AG08395 (cell line): ENCODE measurements around the gene GFM2.
A peak's percentile ranks its signal among the peaks of the same experiment; 100 is the strongest.
"Not testable (repeated sequence)": the region's sequence is repeated elsewhere in the genome, so short reads cannot be mapped to it uniquely, and the experiment has no call there.

Experiments
- DNase-seq: peaks from one replicate; pipeline ENCODE4 v3.0.0; 2012; ENCODE audit warnings: mixed read lengths, low spot score

The GFM2 gene

DNA sequence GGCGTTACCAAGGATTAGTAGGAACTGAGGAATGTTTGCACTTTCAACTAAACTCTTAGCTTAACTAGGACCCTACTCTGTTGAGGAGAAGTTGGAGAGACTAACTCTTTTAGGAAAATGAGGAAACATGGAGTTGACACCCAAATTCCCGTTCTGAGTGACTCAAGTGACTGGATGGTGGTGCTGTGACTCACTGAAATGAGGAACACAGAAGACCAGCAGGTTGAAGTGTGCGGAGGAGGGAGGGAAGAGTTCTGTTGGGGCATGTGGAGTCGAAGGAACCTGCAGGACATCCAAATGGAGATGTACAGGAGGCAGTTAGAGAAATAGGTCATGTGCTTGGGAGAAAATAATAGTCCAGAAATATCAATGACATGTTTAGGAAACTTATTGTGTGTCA is 73.7 kb downstream of the GFM2 start:
- DNase-seq: no peak

GRCh38 chr5:74686962-74687751 is 79.8 kb downstream of the GFM2 start:
- DNase-seq: no peak

- no peak for DNase-seq
Measured at GRCh38 chr5:74685979-74686631, 80.8 kb downstream of the GFM2 start.

DNA sequence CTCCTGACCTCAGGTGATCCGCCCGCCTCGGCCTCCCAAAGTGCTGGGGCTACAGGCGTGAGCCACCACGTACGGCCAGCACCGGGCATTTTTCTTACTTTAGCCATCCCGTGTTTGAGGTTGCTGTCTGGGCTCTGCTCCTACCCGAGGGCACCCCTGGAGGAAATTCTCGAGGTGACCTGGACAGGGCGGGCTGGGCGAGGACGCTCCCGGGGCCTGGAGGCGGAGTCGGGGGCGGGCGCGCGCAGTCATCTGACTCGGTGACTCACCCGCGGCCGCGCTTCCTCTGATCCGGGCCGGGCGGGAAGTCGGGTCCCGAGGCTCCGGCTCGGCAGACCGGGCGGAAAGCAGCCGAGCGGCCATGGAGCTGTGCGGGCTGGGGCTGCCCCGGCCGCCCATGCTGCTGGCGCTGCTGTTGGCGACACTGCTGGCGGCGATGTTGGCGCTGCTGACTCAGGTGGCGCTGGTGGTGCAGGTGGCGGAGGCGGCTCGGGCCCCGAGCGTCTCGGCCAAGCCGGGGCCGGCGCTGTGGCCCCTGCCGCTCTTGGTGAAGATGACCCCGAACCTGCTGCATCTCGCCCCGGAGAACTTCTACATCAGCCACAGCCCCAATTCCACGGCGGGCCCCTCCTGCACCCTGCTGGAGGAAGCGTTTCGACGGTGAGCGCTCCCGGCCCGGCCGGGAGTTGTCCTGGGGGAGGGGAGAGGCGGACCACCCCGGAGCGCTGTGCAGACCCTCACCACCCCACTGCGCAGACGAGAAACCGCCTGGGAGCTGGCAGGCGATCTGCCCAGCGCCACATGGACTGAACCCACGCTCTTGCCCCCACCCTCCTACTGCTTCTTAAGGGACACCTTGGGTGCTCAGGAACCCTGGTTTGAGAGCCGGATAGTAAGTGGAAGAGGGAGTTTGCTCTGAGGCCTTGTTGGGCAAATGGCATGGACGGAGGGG is 81.7 kb downstream of the GFM2 start, which contains the start of gene HEXB:
TSS of gene HEXB (plus strand) at position 334 of the 952 bp plus-strand sequence. CDS start at position 362, 28 bp downstream.
- peak; percentile 94 for DNase-seq

GRCh38 chr5:74679966-74680365 is 87.0 kb downstream of the GFM2 start:
- no peak for DNase-seq

- not testable (repeated sequence) for DNase-seq
Measured at GRCh38 chr5:74679300-74679699, 87.6 kb downstream of the GFM2 start.

GRCh38 chr5:74678123-74678522 is 88.8 kb downstream of the GFM2 start:
- not testable (repeated sequence) for DNase-seq

- DNase-seq: not testable (repeated sequence)
Measured at GRCh38 chr5:74676466-74676865, 90.5 kb downstream of the GFM2 start.

- DNase-seq: peak; percentile 48
Measured at GRCh38 chr5:74673011-74673790, 93.7 kb downstream of the GFM2 start.

DNA sequence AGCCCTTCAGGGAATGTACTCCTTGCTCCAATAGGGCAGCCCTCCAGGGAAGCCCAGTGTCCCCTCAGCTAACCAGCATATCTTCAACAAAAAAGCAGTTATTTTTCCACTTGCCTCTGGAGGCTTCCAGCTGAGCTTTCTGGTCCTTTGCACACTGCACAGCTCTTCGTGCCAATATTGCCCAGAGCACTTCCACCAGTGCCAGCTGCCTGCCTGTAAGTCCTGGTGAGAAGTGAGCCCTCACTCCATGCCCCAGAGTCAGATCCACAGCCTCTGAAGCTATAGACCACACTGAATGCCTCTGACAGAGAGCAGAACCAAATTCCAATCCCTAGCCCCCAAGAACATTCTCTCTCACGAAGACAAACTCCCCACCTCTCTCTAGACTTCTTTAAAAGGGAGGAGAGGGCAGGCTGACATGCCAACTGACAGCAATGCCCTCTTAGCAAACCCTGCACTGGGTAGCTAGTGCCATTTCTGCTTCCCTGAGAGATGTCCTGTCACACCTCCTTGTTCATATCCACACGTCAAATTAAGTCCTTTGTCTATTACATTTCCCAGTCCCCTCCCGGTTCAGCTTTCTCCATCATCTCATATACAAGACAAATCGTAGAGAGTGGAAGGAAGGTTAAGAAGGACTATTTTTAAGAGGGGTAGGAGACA is 94.6 kb downstream of the GFM2 start:
- no peak for DNase-seq
